Upper lobe of right lung (tissue), 1 donor: ENCODE data around the gene SNN. TPM values are rescaled to one million over a fixed set of nuclear protein-coding genes. Genes with fewer than 3 reads are reported as not detected.

ENCODE experiments used
- ATAC-seq: fragments of 200-7000 bp; cut with Tn5 transposase; one replicate; pipeline ENCODE4 v1.9.1; 2020; ENCODE audit warnings: mild to moderate bottlenecking, moderate library complexity
- DNase-seq: peaks from one replicate; pipeline ENCODE4 v3.0.0-alpha.2; 2020
- H3K27ac ChIP-seq: fragments of 200-600 bp; one replicate; pipeline ENCODE4 v1.8.0; 2022
- H3K27me3 ChIP-seq: fragments of 200-600 bp; one replicate; pipeline ENCODE4 v1.8.0; 2022; ENCODE audit warnings: mild to moderate bottlenecking
- H3K36me3 ChIP-seq: fragments of 200-600 bp; one replicate; pipeline ENCODE4 v1.8.0; 2022
- H3K4me1 ChIP-seq: fragments of 200-600 bp; one replicate; pipeline ENCODE4 v1.8.0; 2022
- H3K4me3 ChIP-seq: fragments of 200-600 bp; one replicate; pipeline ENCODE4 v1.8.0; 2022; ENCODE audit warnings: mild to moderate bottlenecking
- H3K9me3 ChIP-seq: fragments of 200-600 bp; one replicate; pipeline ENCODE4 v1.8.0; 2022
- CTCF ChIP-seq: fragments of 200-600 bp; IDR thresholded peaks from one replicate; pipeline ENCODE4 v1.8.0; 2022; ENCODE audit warnings: antibody characterized with exemption
- intact Hi-C: fragments of 100-400 bp; cut with DNase I; formaldehyde crosslinking; loops from one replicate; pipeline ENCODE4 v1.11.0; 2022
- total RNA-seq: library from RNA; stranded (reverse); fragmentation: NEBNext Ultra II Directional; extraction: Animal tissue kit (Norgen Biotek cat#: 25700); gene quantifications from one replicate; pipeline ENCODE4 v1.2.1, GENCODE V29; 2021
- donor health status: DM: no; HTN: yes; CAD: no; lungs with severe emphysema.

Gene SNN
- total RNA-seq, 1 donor from 2014 or later, result 31.1 TPM

GRCh38 chr16:11687601-11688519 is 19.6 kb downstream of the SNN start:
- ATAC-seq (no peak), DNase-seq (no peak)
- no peak overlapping the region for H3K27ac ChIP-seq
- intact Hi-C loops, result no loop called here
- no peaks in the 10 kb centered on the region for H3K9me3 ChIP-seq
- peaks cover 88% of the 10 kb centered on the region for H3K36me3 ChIP-seq
- H3K4me1 ChIP-seq, result peaks cover 14% of the 10 kb centered on the region
- no peak for TF ChIP-seq CTCF
- H3K4me3 ChIP-seq, result no peak overlapping the region
- H3K27me3 ChIP-seq, result no peaks in the 10 kb centered on the region

- peaks cover 14% of the 10 kb centered on the region for H3K4me1 ChIP-seq
- no peak for ATAC-seq
- intact Hi-C loops, result no loop called here
- H3K36me3 ChIP-seq, result peaks cover 88% of the 10 kb centered on the region
- no peak for DNase-seq
- H3K9me3 ChIP-seq, result no peaks in the 10 kb centered on the region
- no peaks in the 10 kb centered on the region for H3K27me3 ChIP-seq
- no peak for TF ChIP-seq CTCF
- H3K27ac ChIP-seq, result no peak overlapping the region
- no peak overlapping the region for H3K4me3 ChIP-seq
Measured at GRCh38 chr16:11688520-11688886, 20.2 kb downstream of the SNN start.

- Histone ChIP-seq H3K4me3 (no peak overlapping the region), H3K27ac (no peak overlapping the region), H3K4me1 (peaks cover 14% of the 10 kb centered on the region), H3K36me3 (peaks cover 85% of the 10 kb centered on the region), H3K27me3 (no peaks in the 10 kb centered on the region), H3K9me3 (no peaks in the 10 kb centered on the region)
- no peak for TF ChIP-seq CTCF
- ATAC-seq (peak; percentile 72), DNase-seq (no peak)
- intact Hi-C loops, result no loop called here
Measured at GRCh38 chr16:11689031-11689840, 21.0 kb downstream of the SNN start.

- intact Hi-C loops, result no loop called here
- ATAC-seq, result no peak
- no peaks in the 10 kb centered on the region for H3K9me3 ChIP-seq
- peaks cover 14% of the 10 kb centered on the region for H3K4me1 ChIP-seq
- H3K27me3 ChIP-seq, result no peaks in the 10 kb centered on the region
- TF ChIP-seq CTCF, result no peak
- H3K27ac ChIP-seq, result no peak overlapping the region
- peaks cover 85% of the 10 kb centered on the region for H3K36me3 ChIP-seq
- no peak overlapping the region for H3K4me3 ChIP-seq
- no peak for DNase-seq
Measured at GRCh38 chr16:11691235-11691634, 23.0 kb downstream of the SNN start.

- no peak for DNase-seq
- ATAC-seq, result no peak
- Histone ChIP-seq H3K4me1 (peaks cover 14% of the 10 kb centered on the region), H3K36me3 (peaks cover 85% of the 10 kb centered on the region), H3K9me3 (no peaks in the 10 kb centered on the region), H3K27me3 (no peaks in the 10 kb centered on the region), H3K4me3 (no peak overlapping the region), H3K27ac (no peak overlapping the region)
- intact Hi-C loops, result no loop called here
- no peak for TF ChIP-seq CTCF
Measured at GRCh38 chr16:11691771-11692170, 23.5 kb downstream of the SNN start.
